Astrocyte of the cerebellum (primary cell): Measurements from ENCODE around the gene RBMS3.
"Not testable (repeated sequence)": the region's sequence is repeated elsewhere in the genome, so short reads cannot be mapped to it uniquely, and the experiment has no call there.

Experiments
- DNase-seq: peaks from one replicate; pipeline ENCODE4 v3.0.0-alpha.2; 2011; ENCODE audit warnings: low read depth
- H3K4me3 ChIP-seq: 2 replicates; pipeline ENCODE4 v1.5.1; 2011; ENCODE audit warnings: mild to moderate bottlenecking, low read depth, low read length, moderate library complexity
- CTCF ChIP-seq: IDR thresholded peaks from 2 replicates; pipeline ENCODE4 v1.5.1; 2012; ENCODE audit warnings: low read length, low read depth, moderate library complexity, mild to moderate bottlenecking; ENCODE audit errors: missing control alignments
- in situ Hi-C: cut with HindIII; loops from 2 replicates; pipeline ENCODE4 v1.10.0; 2017; ENCODE audit warnings: low sequenced_read_pairs

RBMS3 gene

GRCh38 chr3:29789686-29790085 is 508.8 kb downstream of the RBMS3 start:
- TF ChIP-seq CTCF = no peak
- no peak for DNase-seq
- in situ Hi-C loops = no loop called here

GRCh38 chr3:29796808-29797207 is 515.9 kb downstream of the RBMS3 start:
- no peak overlapping the region for H3K4me3 ChIP-seq
- DNase-seq = no peak
- in situ Hi-C loops = no loop called here
- no peak for TF ChIP-seq CTCF

More at GRCh38 chr3:29789686-29790085, 508.8 kb downstream of the RBMS3 start:
- H3K4me3 ChIP-seq = no peak overlapping the region

GRCh38 chr3:29802057-29802456 is 521.2 kb downstream of the RBMS3 start:
- TF ChIP-seq CTCF = no peak
- no peak for DNase-seq
- H3K4me3 ChIP-seq = no peak overlapping the region
- in situ Hi-C loops = no loop called here

- H3K4me3 ChIP-seq = no peak overlapping the region
- no peak for DNase-seq
- TF ChIP-seq CTCF = no peak
- in situ Hi-C loops = no loop called here
These were observed 523.2 kb downstream of the RBMS3 start for GRCh38 chr3:29804044-29804443.

GRCh38 chr3:29805757-29806156 is 524.9 kb downstream of the RBMS3 start:
- in situ Hi-C loops = no loop called here
- no peak for TF ChIP-seq CTCF
- H3K4me3 ChIP-seq = no peak overlapping the region
- no peak for DNase-seq

- H3K4me3 ChIP-seq, DNase-seq, in situ Hi-C loops: not testable (repeated sequence)
These were observed 527.5 kb downstream of the RBMS3 start for GRCh38 chr3:29808324-29808723.

- in situ Hi-C loops = no loop called here
- peak; percentile 1 for DNase-seq
- TF ChIP-seq CTCF = no peak
- H3K4me3 ChIP-seq = no peak overlapping the region
These were observed 541.2 kb downstream of the RBMS3 start for GRCh38 chr3:29822071-29822470.
